ENCODE data around the gene CCDC107. TPM values are rescaled to one million over a fixed set of nuclear protein-coding genes. Genes with fewer than 3 reads are reported as not detected.
A peak's percentile ranks its signal among the peaks of the same experiment; 100 is the strongest.

Gene CCDC107
- total RNA-seq, 1 donor from 2014 or later = 32.5 TPM

DNA sequence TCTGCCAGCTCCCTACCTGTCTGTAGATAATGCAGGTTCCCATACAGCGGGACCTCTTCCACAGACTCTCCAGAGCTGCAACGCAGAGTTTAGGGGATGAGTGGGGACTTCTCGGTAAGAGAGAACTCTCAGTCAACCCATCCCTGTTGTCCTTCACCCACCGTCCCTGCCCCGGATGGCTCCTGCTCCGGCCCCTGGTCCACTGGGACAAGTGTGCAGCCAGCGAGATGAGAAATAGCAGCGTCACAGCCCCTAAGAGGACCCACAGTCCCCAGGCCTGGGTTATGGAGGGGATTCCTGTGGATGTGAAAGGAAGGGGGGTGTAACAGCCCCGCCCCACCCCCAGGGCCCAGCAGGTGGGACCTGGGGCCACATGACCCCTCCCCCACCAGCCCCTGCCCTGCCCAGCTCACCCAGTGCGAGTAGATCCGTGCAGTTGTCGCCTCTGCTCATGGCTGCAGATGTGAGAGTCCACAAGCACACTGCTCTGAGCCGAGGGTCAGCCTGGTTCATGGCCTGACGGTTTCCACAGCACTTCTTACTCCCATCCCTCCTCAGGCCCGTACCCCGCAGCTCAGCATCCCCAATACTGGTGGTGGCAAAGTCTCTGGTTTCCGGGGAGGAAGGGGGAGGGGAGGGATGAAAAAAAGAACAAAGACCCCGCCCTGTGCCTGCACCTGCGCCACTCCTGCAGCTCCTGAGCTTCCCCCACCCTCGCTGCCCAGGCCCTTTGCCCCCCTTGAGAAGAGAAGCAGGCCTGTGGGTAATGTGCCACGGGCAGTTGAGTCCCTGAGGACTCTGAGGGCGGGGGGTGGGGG lies 7.5 kb upstream of the CCDC107 start, which contains the start of gene SIT1:
SIT1 (minus strand) TSS at position 591 of the 818 bp plus-strand sequence; CDS start at position 513, 78 bp downstream.
- no peak for DNase-seq
- peaks cover 17% of the 10 kb centered on the region for H3K9me3 Mint-ChIP-seq (ENCODE audit: unreplicated experiment)
- H3K36me3 Mint-ChIP-seq (ENCODE audit: unreplicated experiment) = peaks cover 5% of the 10 kb centered on the region
- peaks cover 26% of the 10 kb centered on the region for H3K27me3 Mint-ChIP-seq (ENCODE audit: unreplicated experiment)
- peak within 1 kb of the TSS; percentile 67 for H3K4me3 Mint-ChIP-seq (ENCODE audit: unreplicated experiment)
- TF ChIP-seq CTCF (IDR thresholded peaks at IDR 0.05; ENCODE audit: partially characterized antibody, unreplicated experiment) = no peak
- peak within 1 kb of the TSS; percentile 33 for H3K27ac Mint-ChIP-seq (ENCODE audit: unreplicated experiment)
- H3K4me1 Mint-ChIP-seq (ENCODE audit: low read depth, unreplicated experiment) = peaks cover 27% of the 10 kb centered on the region

- TF ChIP-seq CTCF (IDR thresholded peaks at IDR 0.05; ENCODE audit: partially characterized antibody, unreplicated experiment) = no peak
- Mint-ChIP-seq H3K9me3 (ENCODE audit: unreplicated experiment) (peaks cover 19% of the 10 kb centered on the region), H3K27ac (ENCODE audit: unreplicated experiment) (no peak overlapping the region), H3K36me3 (ENCODE audit: unreplicated experiment) (peaks cover 5% of the 10 kb centered on the region), H3K4me3 (ENCODE audit: unreplicated experiment) (no peak overlapping the region), H3K27me3 (ENCODE audit: unreplicated experiment) (peaks cover 25% of the 10 kb centered on the region), H3K4me1 (ENCODE audit: low read depth, unreplicated experiment) (peaks cover 25% of the 10 kb centered on the region)
- no peak for DNase-seq
Measured at GRCh38 chr9:35651956-35652828, 5.9 kb upstream of the CCDC107 start.

DNA sequence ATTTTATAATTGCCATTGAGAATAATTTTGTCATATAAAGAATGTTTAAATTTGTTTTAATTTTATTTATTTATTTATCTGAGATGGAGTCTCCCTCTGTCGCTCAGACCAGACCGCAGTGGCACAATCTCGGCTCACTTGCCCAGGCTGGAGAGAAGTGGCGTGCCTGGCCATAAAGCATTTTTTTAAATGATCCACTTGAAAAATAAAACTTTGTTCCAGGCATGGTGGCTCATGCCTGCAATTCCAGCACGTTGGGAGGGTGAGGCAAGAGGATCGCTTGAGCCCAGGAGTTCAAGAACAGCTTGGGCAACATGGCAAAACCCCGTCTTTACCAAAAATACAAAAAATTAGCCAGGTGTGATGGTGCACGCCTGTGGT lies 5.3 kb upstream of the CCDC107 start:
- DNase-seq = no peak
- Mint-ChIP-seq H3K9me3 (ENCODE audit: unreplicated experiment) (peaks cover 19% of the 10 kb centered on the region), H3K4me3 (ENCODE audit: unreplicated experiment) (no peak overlapping the region), H3K27me3 (ENCODE audit: unreplicated experiment) (peaks cover 26% of the 10 kb centered on the region), H3K4me1 (ENCODE audit: low read depth, unreplicated experiment) (peaks cover 20% of the 10 kb centered on the region), H3K36me3 (ENCODE audit: unreplicated experiment) (no peaks in the 10 kb centered on the region), H3K27ac (ENCODE audit: unreplicated experiment) (no peak overlapping the region)
- no peak for TF ChIP-seq CTCF (IDR thresholded peaks at IDR 0.05; ENCODE audit: partially characterized antibody, unreplicated experiment)

DNA sequence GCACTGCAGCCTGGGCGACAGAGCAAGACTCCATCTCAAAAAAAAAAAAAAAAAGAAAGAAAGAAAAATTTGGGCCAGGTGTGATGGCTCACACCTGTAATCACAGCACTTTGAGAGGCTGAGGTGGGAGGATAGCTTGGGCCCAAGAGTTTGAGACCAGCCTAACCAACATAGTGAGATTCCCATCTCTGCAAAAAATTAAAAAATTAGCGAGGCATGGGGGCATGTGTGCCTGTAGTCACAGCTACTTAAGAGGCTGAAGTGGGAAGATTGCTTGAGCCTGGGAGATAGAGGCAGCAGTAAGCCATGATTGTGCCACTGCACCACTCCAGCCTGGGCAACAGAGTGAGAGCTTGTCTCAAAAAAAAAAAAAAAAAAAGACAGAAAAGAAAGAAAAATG lies 4.5 kb upstream of the CCDC107 start:
- Mint-ChIP-seq H3K27me3 (ENCODE audit: unreplicated experiment) (peaks cover 23% of the 10 kb centered on the region), H3K27ac (ENCODE audit: unreplicated experiment) (no peak overlapping the region), H3K4me3 (ENCODE audit: unreplicated experiment) (no peak overlapping the region), H3K9me3 (ENCODE audit: unreplicated experiment) (peaks cover 18% of the 10 kb centered on the region), H3K4me1 (ENCODE audit: low read depth, unreplicated experiment) (peaks cover 14% of the 10 kb centered on the region), H3K36me3 (ENCODE audit: unreplicated experiment) (no peaks in the 10 kb centered on the region)
- DNase-seq = no peak
- no peak for TF ChIP-seq CTCF (IDR thresholded peaks at IDR 0.05; ENCODE audit: partially characterized antibody, unreplicated experiment)

Measured in glutamatergic neuron (in vitro differentiated cells).